Colonic mucosa (tissue), 4 donors: ENCODE measurements around the gene SERPINB7. TPM values are rescaled to one million over a fixed set of nuclear protein-coding genes. Genes with fewer than 3 reads are reported as not detected.

Source experiments
- DNase-seq: peaks from one replicate; pipeline ENCODE4 v3.0.0-alpha.2; 2020
- H3K27ac ChIP-seq: fragments of 200-600 bp; one replicate; pipeline ENCODE4 v1.8.0; 2021
- H3K27me3 ChIP-seq: fragments of 200-600 bp; one replicate; pipeline ENCODE4 v1.8.0; 2021
- H3K36me3 ChIP-seq: fragments of 200-600 bp; one replicate; pipeline ENCODE4 v1.8.0; 2021
- H3K4me1 ChIP-seq: fragments of 200-600 bp; one replicate; pipeline ENCODE4 v1.8.0; 2021; ENCODE audit warnings: mild to moderate bottlenecking
- H3K4me3 ChIP-seq: fragments of 200-600 bp; one replicate; pipeline ENCODE4 v1.8.0; 2021
- H3K9ac ChIP-seq, 2 donors: one replicate each; pipeline ENCODE4 v1.7.0; 2013; ENCODE audit warnings: control low read depth in 2 of 2, low read depth in 2 of 2, low read length in 2 of 2
- H3K9me3 ChIP-seq: fragments of 200-600 bp; one replicate; pipeline ENCODE4 v1.8.0; 2021
- CTCF ChIP-seq: fragments of 200-600 bp; IDR thresholded peaks from one replicate; pipeline ENCODE4 v1.8.0; 2022; ENCODE audit warnings: antibody characterized with exemption, mild to moderate bottlenecking
- intact Hi-C: fragments of 100-400 bp; cut with DNase I; formaldehyde crosslinking; loops from one replicate; pipeline ENCODE4 v1.14.1; 2022
- total RNA-seq, 2 donors: library from RNA; stranded (reverse); fragmentation: NEBNext Ultra II Directional in 1 of 2; extraction: Animal tissue kit (Norgen Biotek cat#: 25700) in 1 of 2; gene quantifications; one replicate each; pipeline ENCODE4 v1.2.1, GENCODE V29; 2021
- donor health status: healthy.
- donor health status: DM: no; HTN: no; CAD: no.
- donor health status: DM: no; HTN: no; CAD: no.

Gene SERPINB7
- total RNA-seq, 2 donors from 2014 or later = not detected

GRCh38 chr18:63808125-63808524 is 32.9 kb downstream of the SERPINB7 start:
- Histone ChIP-seq H3K4me3 (no peak overlapping the region), H3K36me3 (no peaks in the 10 kb centered on the region), H3K27me3 (no peaks in the 10 kb centered on the region), H3K4me1 (no peaks in the 10 kb centered on the region), H3K9ac (no peak overlapping the region), H3K9me3 (no peaks in the 10 kb centered on the region), H3K27ac (no peak overlapping the region)
- intact Hi-C loops = loop anchor here (10.0 kb wide), 1 partner anchor 203 kb away; no protein-coding TSS in a partner anchor
- DNase-seq = no peak
- TF ChIP-seq CTCF = no peak

GRCh38 chr18:63817441-63818051 is 42.3 kb downstream of the SERPINB7 start:
- intact Hi-C loops = no loop called here
- H3K4me3 ChIP-seq = no peak overlapping the region

DNA sequence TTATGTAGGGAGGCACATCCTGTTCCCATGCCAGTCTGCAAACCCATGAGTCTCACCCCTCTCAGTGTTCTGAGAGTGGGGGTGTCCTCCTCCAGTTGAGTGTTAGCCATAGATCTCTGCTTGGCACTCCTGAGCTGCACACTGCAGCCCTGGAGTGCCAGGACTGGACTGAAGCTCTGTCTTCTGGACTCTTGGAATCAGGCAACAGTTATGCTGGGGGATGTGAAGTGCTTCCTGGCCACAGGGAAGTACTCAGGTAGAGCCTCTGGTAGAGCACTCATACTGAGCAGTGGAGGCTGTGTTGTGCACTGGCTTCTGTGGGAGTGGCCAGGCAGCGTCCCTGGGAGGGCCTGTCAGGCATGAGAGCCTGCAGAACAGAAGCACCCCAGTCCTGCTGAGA is 43.0 kb downstream of the SERPINB7 start:
- no peak for TF ChIP-seq CTCF
- Histone ChIP-seq H3K36me3 (no peaks in the 10 kb centered on the region), H3K4me3 (no peak overlapping the region), H3K9ac (no peak overlapping the region), H3K27me3 (no peaks in the 10 kb centered on the region), H3K27ac (no peak overlapping the region), H3K4me1 (no peaks in the 10 kb centered on the region), H3K9me3 (no peaks in the 10 kb centered on the region)
- no peak for DNase-seq
- intact Hi-C loops = no loop called here

More at GRCh38 chr18:63817441-63818051, 42.3 kb downstream of the SERPINB7 start:
- Histone ChIP-seq H3K9ac (no peak overlapping the region), H3K9me3 (no peaks in the 10 kb centered on the region), H3K27me3 (no peaks in the 10 kb centered on the region), H3K4me1 (no peaks in the 10 kb centered on the region), H3K27ac (no peak overlapping the region), H3K36me3 (no peaks in the 10 kb centered on the region)
- DNase-seq = no peak
- no peak for TF ChIP-seq CTCF

DNA sequence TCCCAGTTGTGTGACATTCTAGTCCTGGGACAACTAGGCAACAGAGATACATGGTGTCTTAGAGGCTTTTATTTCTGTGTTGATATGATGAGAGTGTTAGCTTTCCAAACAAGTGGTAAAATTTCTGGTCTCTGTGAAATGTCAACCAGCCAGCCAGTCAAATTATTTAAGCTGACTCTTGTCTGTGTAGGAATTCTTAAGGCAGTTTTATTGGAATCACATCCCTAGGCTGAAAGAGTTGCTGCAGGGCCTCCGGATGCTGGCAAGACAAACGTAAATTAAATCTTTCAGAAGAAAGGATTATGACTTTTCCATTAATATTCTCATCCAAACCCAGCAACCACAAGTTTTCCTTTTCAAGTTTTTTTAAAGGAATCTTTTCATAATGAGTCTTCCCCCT is 44.6 kb downstream of the SERPINB7 start:
- no peaks in the 10 kb centered on the region for H3K4me1 ChIP-seq
- H3K4me3 ChIP-seq = no peak overlapping the region
- no peak for DNase-seq
- H3K27me3 ChIP-seq = no peaks in the 10 kb centered on the region
- H3K36me3 ChIP-seq = no peaks in the 10 kb centered on the region
- H3K27ac ChIP-seq = no peak overlapping the region
- no peak for TF ChIP-seq CTCF
- intact Hi-C loops = loop anchor here (5.0 kb wide), 1 partner anchor 168 kb away; no protein-coding TSS in a partner anchor
- no peak overlapping the region for H3K9ac ChIP-seq
- H3K9me3 ChIP-seq = no peaks in the 10 kb centered on the region

- H3K4me3 ChIP-seq = no peak overlapping the region
- no peak for TF ChIP-seq CTCF
- no peaks in the 10 kb centered on the region for H3K36me3 ChIP-seq
- H3K9me3 ChIP-seq = no peaks in the 10 kb centered on the region
- H3K4me1 ChIP-seq = no peaks in the 10 kb centered on the region
- H3K9ac ChIP-seq = no peak overlapping the region
- no peak overlapping the region for H3K27ac ChIP-seq
- H3K27me3 ChIP-seq = no peaks in the 10 kb centered on the region
- intact Hi-C loops = loop anchor here (5.0 kb wide), 1 partner anchor 167 kb away; no protein-coding TSS in a partner anchor
- DNase-seq = no peak
Measured at GRCh38 chr18:63820694-63821093, 45.5 kb downstream of the SERPINB7 start.
